GM18498 (cell line): Measurements from ENCODE around the gene GPR87.

Experiments
- ATAC-seq: cut with Tn5 transposase; IDR thresholded peaks from one replicate; pipeline ENCODE4 v1.9.1; 2021; ENCODE audit warnings: mild to moderate bottlenecking, moderate library complexity; ENCODE audit not compliant: unreplicated experiment

GPR87 gene

DNA sequence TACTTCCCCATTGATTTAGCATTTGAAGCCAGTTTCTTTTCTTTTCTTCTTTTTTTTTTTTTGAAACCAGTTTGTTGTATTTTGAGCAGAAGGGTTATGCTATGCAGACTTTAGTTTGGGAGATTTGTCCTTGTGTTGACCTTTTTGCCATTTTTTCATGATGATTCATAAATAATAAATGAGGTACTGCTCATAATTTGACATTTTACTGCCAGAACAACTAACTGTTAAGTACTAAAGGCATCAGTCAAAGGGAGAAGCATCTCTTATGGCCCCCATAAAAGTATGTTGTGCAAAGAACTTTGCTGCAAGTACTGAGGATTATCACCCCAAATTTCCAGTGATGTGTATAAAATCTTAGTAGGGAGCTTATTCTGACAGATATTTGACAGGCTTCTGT lies 1.7 kb upstream of the GPR87 start:
- no peak for ATAC-seq

DNA sequence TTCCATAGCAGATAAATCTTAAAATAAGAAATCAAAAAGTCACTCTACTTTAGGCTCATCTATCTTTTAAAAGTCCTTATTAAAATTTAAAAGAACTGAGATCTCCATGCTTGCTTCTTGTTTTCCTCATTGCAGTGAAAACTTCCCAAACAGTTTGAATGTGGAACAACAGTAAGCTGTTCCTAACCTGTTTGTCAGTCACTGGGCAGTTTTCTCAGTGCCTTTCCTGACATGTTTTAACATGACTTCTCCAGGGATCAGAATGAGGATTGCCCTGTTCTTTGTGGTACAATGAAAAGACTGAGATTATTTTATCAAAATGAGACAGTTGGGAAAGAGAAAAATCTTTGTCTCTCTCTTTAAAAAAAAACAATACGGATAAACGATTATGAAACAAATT lies 774 bp downstream of the GPR87 start:
- no peak for ATAC-seq

DNA sequence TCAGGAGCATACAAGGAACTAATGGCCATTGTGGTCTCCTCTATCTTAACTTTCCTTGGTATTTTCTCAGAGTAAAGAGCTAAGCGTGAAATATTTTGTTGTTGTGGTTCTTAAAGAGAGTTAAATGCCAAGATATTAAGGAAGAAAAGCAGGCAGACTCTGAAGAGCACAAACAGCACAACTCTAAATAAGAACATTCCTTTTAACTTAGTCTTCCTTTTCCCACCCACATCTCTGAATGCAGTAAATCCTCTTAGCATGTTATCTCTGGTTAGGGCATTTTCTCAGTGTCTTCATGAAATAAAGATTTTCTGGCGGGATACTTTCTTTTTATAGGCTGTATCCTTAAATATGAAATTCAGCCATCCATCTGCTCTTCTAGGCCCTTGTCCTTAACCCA lies 1.5 kb downstream of the GPR87 start:
- no peak for ATAC-seq

DNA sequence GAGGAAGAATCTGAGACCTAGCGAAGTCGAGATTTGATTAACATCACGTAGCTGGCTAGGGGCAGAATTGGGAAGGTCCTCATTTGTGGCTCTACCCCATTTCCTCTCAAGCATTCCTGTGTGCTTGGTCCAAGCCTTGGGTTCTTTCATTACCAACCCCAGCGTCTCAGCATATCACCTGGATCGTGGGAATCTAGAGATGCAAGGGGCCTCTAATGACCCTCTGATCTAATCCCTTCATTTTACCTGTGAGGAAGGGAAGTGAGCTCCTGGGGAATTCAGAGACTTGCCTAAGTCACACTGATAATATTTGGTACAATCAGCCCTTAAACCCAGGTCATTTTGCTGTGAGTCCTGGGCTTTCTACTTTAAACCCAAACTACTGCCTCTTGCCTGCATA lies 2.0 kb downstream of the GPR87 start:
- ATAC-seq: no peak

DNA sequence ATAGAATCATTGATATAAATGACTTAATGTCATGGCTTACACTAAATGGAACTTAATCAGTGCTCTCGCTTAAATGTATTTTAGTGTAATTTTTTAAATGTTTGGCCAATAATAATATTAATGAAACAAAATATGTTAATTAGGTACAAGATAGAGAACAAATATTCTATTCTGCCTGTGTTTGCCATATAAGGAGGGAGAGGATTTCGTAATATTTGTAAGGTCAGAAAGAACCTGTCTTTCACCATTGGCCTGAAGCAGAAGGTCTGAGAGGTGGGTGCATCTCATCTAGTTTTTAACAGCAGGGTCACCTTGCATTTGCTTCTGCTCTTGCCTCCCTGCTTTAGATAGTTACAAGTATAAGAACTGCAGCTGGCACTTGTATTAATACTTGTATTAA lies 2.5 kb downstream of the GPR87 start:
- no peak for ATAC-seq

DNA sequence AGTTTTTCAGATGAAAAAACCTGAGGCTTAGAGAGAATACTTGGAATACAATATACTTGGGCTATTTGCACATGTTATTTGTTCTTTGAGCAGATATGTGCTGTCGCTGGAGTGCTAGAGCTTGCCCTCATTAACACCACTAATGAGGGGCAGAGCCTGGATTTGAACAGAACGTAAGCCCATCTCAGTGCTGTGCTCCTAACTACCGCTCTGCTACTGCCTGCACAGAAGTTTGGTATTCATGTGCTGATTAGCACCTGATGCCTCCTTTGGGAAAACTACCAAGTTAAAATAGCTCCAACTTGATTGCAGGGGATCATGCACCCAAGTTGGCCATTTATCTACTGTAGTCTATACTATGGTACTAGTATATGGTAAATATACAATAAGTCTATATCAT lies 3.6 kb downstream of the GPR87 start:
- ATAC-seq: no peak

DNA sequence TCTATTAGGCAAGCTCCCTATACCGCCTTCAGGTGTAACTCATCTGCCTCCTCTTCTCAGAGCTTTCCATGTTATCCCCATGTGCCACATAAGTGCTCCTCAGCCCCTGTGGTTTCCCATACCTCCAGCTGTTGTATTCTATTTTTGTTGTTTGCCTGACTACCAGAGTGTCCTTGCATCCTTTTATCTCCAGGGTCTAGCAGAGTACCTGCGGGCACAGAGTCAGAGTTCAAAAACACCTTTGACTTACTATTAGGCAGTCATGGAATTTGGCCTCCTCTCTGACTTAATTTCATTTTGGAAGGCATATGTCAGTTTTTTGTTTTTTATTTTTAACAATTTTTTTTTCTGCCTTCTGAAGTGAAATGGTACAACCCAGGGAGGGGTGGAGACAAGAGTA lies 7.1 kb downstream of the GPR87 start:
- no peak for ATAC-seq

DNA sequence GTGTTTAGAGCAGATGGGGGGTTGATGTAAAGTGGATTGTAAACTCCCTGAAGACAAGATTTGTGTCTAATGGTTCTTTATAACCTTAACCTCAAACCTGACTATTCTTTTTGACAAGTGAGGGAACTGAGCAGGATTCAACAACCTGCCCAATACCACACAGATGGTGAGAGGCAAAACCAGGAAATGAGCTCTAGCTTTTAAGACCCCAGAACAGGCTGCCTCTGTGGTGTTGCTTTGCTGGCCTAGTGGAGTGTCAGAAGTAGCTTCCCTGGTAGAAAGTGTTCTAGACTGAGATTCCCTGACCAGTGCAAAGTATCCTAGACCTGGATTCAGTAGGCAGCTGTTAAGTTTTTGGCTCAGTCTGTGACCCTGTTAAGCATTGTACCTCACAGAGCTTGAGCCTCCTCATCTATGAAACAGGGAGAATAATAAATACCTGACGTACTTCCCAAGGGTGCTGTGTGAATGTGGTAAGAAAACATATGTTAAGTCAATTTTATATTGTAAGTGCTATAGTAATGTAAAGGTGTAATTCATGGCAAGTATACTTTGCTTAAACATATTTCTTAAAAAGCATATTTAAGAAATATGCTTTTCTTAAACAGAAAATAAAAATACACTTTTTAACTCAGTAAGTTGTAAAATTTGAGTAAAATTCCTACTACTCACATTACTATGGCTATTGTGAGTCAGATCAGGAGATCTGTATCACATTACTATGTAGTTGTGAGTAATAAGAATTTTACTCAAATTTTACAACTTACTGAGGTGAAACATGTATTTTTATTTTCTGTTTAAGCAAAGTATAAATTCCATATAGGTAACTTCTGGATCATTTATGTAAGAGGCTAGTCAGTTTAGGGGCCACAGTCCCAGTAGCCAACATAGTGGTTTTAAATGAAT lies 8.8 kb downstream of the GPR87 start:
- ATAC-seq: no peak

DNA sequence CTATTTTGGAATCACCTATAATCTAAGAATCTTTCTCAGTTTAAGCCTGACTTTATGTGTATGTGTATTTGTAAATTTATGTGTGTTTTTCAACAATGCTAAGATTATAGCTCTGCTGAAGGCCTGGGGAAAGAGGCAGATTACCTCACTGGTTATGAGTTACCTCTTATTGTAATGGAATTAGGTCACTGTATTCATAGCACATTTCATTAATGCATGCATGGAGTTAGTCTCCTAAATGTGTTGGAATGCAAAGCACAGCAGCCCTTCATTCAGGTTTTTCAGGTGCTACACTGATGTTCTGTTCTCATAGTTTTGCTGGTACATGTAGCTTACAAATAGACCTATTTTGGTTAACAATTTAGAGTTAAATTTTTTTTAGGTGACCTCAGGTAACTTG lies 9.5 kb downstream of the GPR87 start:
- no peak for ATAC-seq

DNA sequence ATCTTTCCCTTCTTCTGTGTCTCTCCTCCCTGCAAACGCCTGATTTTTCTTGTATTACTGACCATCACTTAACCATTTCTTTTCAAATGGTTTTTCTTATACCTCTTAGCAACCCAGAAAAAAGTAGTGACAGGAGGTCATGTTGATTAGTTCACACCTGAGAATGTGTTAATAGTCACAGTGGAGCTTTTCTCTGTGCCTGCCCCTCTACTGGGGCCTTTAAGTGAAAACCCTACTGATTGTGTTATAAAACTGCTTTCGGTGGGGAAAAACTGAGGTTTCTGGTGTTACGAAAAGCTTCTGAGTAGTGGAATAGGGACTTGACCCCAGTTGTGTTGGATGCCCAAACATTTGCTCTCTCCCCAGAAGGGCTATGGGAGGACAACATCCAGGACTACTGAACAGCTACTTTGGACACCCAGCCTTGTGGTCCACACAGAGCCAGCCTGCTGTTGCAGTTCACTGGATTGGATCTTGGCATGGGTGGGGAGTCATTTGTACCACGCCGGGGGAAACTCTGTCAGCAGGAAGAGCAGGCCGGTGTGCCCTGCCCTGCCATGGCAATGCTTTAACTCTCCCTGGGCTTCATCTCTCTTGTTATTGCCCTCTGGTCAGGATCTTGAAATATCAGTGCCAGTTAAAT lies 10.3 kb downstream of the GPR87 start:
- no peak for ATAC-seq

DNA sequence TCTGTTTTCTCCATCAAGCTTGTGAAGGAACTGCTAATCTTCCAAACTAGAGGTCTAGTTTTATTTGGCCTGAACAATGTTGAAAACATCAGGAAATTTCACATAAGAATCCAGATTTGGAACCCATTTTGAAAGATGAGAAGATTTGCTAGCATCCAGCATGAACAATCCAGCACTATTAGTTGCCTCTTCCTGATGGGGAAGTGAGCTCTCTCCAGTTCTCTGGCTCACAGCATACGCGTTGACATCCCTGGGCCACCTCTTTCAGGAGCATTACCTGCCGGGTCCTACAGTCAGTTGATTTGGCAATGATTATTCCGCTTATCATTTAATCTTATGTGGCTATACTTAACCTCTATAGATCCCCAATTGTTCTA lies 10.9 kb downstream of the GPR87 start:
- ATAC-seq: no peak

DNA sequence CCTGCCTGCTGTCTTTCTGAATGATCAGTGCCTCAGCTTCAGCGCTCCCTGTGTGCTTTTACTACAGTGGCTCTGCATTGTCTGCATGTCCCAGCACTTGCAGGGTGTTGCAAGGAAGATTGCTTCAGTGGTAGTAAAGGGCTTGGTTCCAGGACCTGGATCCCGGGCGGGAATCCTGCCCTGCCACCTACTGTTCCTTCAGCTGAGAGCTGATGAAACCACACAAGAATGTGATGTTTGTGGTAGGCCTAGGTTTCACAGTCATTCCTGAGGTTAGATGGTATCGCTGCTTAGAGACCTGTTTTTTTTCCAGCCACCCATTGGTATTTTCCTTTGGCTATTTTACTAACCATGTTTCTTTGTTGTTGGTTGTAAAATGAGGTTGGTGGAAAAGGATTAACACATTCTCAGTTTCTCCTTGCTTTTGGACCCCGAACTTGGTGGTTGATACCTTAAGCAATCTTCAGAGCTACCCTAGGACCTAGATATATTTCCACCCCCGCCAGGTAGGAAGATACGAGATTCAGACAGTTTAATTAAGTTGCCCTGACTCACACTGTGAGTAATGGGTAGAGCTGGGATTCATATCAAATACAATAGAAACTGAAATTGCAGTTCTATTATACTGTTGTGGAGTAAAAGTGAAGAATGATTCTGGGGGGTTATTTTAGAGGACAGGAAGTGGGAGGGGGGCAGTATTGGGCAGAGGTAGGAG lies 11.4 kb downstream of the GPR87 start:
- no peak for ATAC-seq

DNA sequence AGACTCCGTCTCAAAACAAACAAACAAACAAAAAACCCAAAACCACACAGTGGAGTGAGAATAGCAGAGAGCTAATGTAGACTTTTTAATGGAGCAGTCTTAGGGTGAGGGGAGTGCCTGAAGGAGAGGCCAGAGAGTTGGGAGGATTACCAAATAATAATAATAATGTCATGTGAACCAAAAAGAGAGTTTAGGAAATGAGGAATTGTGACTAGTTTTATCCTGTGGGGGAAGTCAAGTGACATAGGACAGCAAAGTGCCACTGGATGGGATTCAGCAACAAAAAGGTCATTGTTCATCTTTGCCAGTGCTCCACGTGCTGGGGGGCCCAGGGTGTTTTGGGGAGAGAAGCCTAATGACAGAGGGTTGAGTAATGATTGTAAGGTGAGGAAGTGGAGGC lies 12.9 kb downstream of the GPR87 start:
- ATAC-seq: no peak

DNA sequence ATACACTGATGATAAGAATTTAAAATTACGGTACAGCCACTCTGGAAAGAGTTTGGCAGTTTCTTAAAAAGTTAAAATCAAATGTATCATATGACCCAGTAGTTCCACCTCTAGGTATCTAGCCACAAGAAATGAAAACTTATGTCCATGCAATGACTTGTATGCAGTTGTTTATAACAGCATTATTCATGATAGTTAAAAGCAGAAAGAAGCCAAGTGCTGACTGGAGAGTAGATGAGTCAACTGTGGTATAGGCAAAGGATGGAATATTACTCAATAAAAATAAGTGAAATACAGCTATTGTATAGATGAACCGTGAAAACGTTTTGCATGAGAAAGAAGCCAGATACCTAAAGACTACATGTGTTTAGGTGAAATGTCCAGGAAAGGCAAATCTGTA lies 14.8 kb downstream of the GPR87 start:
- no peak for ATAC-seq

DNA sequence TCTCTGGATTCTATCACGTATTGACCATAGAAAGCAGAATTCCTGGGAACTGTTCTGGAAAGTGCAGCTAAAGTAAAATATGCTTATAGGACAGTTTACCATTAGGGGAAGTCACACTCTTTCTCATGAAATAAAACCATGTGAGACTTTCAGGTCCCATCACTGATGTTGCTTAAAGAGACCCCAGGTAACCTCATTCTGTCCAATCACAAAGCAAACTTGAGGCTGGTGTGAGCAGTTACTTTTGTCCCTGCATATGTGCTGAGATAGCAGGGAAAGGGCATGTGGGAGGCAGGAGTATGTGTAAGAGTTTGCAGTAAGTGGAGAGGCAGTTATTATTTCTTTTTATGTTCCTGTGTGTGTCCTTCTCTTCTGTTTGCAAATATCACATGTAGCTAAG lies 16.1 kb downstream of the GPR87 start:
- no peak for ATAC-seq

DNA sequence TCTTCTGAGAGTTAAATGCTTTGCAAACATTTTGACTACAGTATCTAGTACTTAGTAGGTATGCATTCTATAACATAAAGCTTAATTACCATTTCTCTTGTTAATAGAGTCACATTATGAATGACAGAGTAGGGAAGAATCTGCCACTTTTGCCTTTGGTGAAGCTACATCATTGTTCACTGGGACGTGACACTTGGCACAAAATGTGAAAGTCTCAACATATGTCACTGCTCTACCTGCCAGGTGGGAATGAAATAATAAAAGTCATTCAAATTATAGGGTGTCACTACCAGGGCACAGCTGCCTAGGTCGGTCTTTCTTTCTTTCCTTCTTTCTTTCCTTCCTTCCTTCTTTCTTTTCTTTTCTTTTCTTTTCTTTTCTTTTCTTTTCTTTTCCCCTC lies 17.6 kb downstream of the GPR87 start:
- no peak for ATAC-seq

DNA sequence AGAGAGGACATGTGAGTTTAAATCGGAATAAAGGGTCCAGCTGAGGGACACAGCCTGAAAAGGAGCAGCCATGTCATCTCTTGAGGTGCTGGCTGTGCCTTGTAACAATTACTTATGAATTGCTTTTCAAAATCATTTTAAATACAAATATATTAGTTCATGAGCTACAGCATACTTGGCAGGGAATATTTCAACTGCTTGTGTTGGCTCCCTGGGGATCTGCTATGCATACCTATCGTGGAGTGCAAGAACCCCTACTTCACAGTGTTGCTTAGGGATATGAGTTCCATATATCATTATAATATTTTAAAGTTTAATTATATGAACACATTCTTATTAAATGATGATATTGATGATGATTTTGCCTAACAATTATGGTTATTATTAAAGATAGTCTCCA lies 19.2 kb downstream of the GPR87 start:
- no peak for ATAC-seq

DNA sequence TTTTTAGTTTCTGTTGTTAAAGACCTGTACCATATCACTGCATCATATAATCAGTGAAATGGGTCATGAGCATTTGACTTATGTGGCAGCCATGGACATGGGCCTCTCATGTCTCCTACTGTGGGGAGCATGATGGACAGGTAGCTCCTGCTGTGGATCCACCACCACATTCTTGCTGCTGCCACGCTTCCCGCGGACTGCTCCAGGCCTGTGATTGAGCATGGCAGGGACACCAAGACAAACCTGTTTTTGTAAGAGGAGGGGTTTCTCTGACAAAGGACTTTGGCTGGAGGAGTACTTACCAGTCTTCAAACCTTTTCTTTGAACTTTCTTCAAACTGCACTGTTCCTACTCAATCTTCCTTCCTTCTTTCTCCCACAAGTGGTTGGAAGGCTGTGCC lies 20.4 kb downstream of the GPR87 start:
- ATAC-seq: no peak

DNA sequence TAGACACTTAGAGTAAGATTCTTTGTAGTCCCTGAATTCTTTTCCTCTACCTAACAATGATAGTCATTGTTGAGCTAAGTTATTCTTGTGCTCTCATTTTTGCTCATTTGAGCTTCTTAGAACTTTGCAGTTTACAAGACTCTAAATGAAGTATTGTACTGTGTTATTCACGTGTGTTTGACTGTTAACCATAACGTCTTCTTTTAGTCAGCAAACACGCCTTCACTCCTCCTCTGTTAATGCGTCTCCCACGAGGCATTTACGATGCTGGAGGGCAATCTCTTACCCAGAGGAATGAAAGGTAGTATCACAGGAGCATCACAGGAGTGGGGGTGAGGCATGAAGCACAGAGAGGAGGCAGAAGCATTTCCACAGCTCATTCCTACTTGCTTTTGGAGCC lies 23.5 kb downstream of the GPR87 start:
- ATAC-seq: no peak

DNA sequence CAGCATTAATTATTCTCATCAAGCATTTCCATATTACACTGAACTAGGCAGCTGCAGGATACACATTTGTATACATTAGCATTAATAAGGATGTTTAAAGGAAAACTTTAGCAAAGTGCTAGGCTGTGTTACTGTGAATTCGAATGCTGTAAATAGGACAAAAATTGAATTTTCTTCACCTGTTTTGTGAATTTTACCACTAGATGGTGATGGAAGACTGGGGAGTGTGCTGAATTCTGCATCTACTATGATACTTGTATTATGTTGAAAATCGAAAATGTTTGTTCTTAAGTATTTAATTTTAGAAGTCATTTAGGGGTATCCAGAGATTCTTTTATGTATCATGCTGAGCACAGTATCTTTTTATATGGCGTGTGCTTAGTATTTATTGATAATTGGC lies 25.9 kb downstream of the GPR87 start:
- ATAC-seq: no peak

DNA sequence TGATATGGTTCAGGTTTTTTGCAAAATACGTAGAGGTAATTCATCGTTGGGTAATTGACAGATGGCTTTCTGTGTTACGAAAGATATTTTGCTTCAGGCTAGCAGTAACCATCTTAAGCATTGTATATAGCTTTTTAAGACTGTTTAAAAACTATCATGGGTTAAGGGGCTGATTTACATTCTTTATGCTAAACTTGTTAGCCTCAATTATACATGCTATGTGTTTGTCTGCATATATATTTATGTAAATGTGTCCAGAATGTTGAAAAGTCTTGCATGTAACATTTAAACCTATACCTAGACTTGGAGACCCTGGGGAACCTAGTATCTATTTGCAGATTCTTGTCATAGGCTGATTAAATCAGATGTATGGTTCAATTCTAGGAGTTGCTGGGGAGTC lies 27.2 kb downstream of the GPR87 start:
- ATAC-seq: no peak

DNA sequence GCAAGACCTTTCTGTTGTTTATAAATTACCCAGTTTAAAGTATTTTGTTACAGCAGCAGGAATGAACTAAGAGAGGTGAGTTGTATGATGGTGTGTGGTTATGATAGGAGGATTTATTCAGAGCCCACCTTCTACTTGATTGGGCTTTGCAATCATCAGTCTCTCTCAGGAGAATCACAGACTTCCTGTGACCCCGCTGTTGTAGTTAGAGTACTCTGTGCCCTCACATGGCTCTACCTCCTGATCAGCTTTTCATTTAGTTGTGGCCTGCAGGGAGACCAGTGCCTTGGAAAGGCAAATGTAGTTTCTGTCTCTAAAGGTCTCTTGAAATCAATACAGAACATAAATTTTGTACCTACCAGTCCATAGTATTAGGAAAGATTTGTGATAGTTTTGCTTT lies 30.7 kb downstream of the GPR87 start:
- ATAC-seq: no peak
